ENCODE data around the gene NUP37.

- TF ChIP-seq YY1 (IDR thresholded peaks at IDR 0.05; ENCODE audit: insufficient read depth, insufficient read length) (no peak), SUZ12 (IDR thresholded peaks at IDR 0.05; ENCODE audit: extremely low read depth, insufficient read depth, insufficient read length) (no peak), ZNF274 (IDR thresholded peaks at IDR 0.05; ENCODE audit: low read depth, low read length) (no peak)
Measured at GRCh38 chr12:102063069-102063468, 56.8 kb downstream of the NUP37 start.

Measured in NT2/D1 (cell line).